Breast epithelium (tissue), 3 donors: Measurements from ENCODE around the gene WDR70.

ENCODE experiments used
- POLR2A ChIP-seq: fragments of 450-650 bp; IDR thresholded peaks from one replicate; pipeline ENCODE4 v1.6.1; 2016; ENCODE audit warnings: antibody characterized with exemption, mild to moderate bottlenecking, moderate library complexity
- POLR2AphosphoS5 ChIP-seq, 3 donors: sonication (generic); formaldehyde crosslinking; IDR thresholded peaks; one replicate each; pipeline ENCODE4 v1.6.1; 2017; ENCODE audit warnings: antibody characterized with exemption in 3 of 3
- TF ChIP-seq, protein P1 (sequence below), 3 donors: fragments of 450-650 bp; IDR thresholded peaks; one replicate each; pipeline ENCODE4 v1.5.1; 2016 to 2017; ENCODE audit warnings: antibody characterized with exemption in 3 of 3, mild to moderate bottlenecking in 3 of 3, moderate library complexity in 3 of 3

DNA sequence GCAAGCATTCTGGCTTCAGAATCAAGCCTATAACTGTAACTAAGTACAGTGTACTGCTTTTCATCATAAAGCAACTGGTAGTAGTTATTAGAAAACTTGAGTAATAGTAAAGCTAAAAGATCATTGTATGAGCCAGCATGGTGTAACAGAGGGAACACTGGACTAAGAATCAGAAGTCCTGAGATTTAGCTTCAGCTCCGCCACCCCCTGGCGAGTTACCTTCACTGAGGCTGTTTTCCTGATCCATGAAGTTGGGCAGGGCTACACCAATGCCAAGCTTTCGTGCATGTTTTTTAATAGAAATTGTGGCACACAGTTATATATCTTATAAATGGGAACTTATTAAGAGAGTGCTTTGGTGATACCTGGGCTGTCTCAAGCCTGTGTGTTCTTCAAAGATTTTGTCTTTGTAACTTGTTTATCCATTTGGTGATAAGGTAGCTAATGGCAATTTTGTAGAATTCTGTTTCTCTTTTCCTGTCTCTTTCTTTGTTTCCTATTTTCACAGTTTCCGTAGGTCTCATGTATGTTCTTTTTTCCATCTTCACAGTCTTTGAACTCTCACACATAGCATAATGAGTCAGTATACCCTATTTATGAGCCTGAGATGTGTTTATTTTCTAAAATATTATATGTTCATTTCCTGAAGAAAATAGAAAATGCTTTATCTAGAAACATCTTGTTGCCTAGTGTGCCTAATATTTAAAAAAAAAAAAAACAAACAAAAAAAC is 358.4 kb downstream of the WDR70 start:
- TF ChIP-seq, protein P1, sequence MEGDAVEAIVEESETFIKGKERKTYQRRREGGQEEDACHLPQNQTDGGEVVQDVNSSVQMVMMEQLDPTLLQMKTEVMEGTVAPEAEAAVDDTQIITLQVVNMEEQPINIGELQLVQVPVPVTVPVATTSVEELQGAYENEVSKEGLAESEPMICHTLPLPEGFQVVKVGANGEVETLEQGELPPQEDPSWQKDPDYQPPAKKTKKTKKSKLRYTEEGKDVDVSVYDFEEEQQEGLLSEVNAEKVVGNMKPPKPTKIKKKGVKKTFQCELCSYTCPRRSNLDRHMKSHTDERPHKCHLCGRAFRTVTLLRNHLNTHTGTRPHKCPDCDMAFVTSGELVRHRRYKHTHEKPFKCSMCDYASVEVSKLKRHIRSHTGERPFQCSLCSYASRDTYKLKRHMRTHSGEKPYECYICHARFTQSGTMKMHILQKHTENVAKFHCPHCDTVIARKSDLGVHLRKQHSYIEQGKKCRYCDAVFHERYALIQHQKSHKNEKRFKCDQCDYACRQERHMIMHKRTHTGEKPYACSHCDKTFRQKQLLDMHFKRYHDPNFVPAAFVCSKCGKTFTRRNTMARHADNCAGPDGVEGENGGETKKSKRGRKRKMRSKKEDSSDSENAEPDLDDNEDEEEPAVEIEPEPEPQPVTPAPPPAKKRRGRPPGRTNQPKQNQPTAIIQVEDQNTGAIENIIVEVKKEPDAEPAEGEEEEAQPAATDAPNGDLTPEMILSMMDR (IDR thresholded peaks at IDR 0.05) = no peak
- no peak for TF ChIP-seq POLR2A
- no peak for TF ChIP-seq POLR2AphosphoS5 (IDR thresholded peaks at IDR 0.05)
